SK-N-SH treated with all-trans-retinoic acid at 6 μM for 48 hours (cell line): ENCODE results near the gene SLC36A4.

Experiments
- ARNTL ChIP-seq: fragments of 450-650 bp; formaldehyde crosslinking; IDR thresholded peaks from 2 replicates; pipeline ENCODE4 v1.5.0; 2020; ENCODE audit warnings: low read depth, mild to moderate bottlenecking, moderate library complexity, borderline replicate concordance
- ESRRG ChIP-seq: fragments of 250-450 bp; sonication (Bioruptor Pico); IDR thresholded peaks from 2 replicates; pipeline ENCODE4 v1.6.1; 2021; ENCODE audit warnings: mild to moderate bottlenecking
- SNAI2 ChIP-seq: fragments of 250-450 bp; sonication (Bioruptor Pico); IDR thresholded peaks from 2 replicates; pipeline ENCODE4 v1.5.0; 2020; ENCODE audit warnings: mild to moderate bottlenecking, moderate library complexity
- TCF4 ChIP-seq: fragments of 250-450 bp; sonication (Bioruptor Pico); IDR thresholded peaks from 2 replicates; pipeline ENCODE4 v1.8.0; 2021; ENCODE audit warnings: mild to moderate bottlenecking, moderate library complexity, borderline replicate concordance
- TOX ChIP-seq: fragments of 250-450 bp; sonication (Bioruptor Pico); IDR thresholded peaks from 2 replicates; pipeline ENCODE4 v1.8.0; 2021; ENCODE audit warnings: mild to moderate bottlenecking, moderate library complexity, borderline replicate concordance
- ZFP3 ChIP-seq: fragments of 250-450 bp; sonication (Bioruptor Pico); IDR thresholded peaks from 2 replicates; pipeline ENCODE4 v1.5.0; 2020; ENCODE audit warnings: mild to moderate bottlenecking, moderate library complexity
- ZNF565 ChIP-seq: fragments of 450-650 bp; formaldehyde crosslinking; conservative IDR thresholded peaks from 2 replicates; pipeline ENCODE4 v1.5.0; 2020; ENCODE audit warnings: low read depth, mild to moderate bottlenecking, moderate library complexity
- TF ChIP-seq, protein P1 (sequence below): fragments of 250-450 bp; sonication (Bioruptor Pico); IDR thresholded peaks from 2 replicates; pipeline ENCODE4 v1.5.0; 2020; ENCODE audit warnings: mild to moderate bottlenecking, moderate library complexity

GRCh38 chr11:93118276-93118675 is 79.5 kb downstream of the SLC36A4 start:
- TF ChIP-seq TCF4 (CRISPR knock-in tag) = no peak
- TF ChIP-seq TOX (CRISPR knock-in tag) = no peak
- TF ChIP-seq ZNF565 (CRISPR knock-in tag) = no peak
- no peak for TF ChIP-seq SNAI2
- TF ChIP-seq ESRRG (CRISPR knock-in tag) = no peak
- TF ChIP-seq, protein P1, sequence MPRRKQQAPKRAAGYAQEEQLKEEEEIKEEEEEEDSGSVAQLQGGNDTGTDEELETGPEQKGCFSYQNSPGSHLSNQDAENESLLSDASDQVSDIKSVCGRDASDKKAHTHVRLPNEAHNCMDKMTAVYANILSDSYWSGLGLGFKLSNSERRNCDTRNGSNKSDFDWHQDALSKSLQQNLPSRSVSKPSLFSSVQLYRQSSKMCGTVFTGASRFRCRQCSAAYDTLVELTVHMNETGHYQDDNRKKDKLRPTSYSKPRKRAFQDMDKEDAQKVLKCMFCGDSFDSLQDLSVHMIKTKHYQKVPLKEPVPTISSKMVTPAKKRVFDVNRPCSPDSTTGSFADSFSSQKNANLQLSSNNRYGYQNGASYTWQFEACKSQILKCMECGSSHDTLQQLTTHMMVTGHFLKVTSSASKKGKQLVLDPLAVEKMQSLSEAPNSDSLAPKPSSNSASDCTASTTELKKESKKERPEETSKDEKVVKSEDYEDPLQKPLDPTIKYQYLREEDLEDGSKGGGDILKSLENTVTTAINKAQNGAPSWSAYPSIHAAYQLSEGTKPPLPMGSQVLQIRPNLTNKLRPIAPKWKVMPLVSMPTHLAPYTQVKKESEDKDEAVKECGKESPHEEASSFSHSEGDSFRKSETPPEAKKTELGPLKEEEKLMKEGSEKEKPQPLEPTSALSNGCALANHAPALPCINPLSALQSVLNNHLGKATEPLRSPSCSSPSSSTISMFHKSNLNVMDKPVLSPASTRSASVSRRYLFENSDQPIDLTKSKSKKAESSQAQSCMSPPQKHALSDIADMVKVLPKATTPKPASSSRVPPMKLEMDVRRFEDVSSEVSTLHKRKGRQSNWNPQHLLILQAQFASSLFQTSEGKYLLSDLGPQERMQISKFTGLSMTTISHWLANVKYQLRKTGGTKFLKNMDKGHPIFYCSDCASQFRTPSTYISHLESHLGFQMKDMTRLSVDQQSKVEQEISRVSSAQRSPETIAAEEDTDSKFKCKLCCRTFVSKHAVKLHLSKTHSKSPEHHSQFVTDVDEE (CRISPR knock-in tag) = no peak
- no peak for TF ChIP-seq ARNTL
- no peak for TF ChIP-seq ZFP3 (CRISPR knock-in tag)
